Measurements from ENCODE around the gene OFD1. TPM values are rescaled to one million over a fixed set of nuclear protein-coding genes. Genes with fewer than 3 reads are reported as not detected.

Gene OFD1
- total RNA-seq, 2 donors from 2014 or later = 25.9 to 29.7 TPM

DNA sequence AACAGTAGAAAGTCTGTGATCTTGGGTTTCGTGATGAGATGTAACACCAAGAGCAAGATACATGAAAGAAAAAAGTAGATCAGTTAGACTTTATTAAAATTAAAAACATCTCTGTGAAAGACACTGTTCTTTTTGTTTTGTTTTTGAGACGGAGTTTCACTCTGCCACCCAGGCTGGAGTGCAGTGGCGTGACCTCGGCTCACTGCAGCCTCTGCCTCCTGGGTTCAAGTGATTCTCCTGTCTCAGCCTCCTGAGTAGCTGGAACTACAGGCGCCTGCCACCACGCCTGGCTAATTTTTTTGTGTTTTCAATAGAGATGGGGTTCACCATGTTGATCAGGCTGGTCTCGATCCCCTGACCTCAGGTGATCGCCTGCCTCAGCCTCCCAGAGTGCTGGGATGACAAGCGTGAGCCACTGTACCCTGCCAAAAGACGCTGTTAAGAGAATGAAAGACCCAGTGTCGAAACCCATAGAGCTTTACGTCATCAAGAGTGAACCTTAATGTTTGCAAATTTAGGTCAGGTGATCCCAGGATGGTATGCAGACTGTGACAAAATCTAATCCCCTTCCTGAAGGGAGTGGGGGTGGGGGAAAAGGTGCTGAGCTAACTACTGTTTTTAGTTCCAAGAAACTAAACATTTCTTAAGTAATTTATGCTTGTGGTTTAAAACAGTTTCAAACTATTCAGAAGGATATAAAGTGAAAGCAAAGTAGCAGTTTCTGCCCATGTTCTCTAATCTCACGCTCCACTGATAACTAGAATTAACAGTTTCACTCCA lies 8.0 kb downstream of the OFD1 start:
- Mint-ChIP-seq H3K4me3 (no peak overlapping the region), H3K27me3 (ENCODE audit: insufficient read depth) (no peaks in the 10 kb centered on the region), H3K9me3 (peaks cover 42% of the 10 kb centered on the region), H3K27ac (peak overlapping the region; percentile 66), H3K36me3 (ENCODE audit: low read depth) (peaks cover 34% of the 10 kb centered on the region), H3K4me1 (peaks cover 13% of the 10 kb centered on the region)
- Histone ChIP-seq H3K27ac (ENCODE audit: low read depth, low read length) (no peak overlapping the region), H3K36me3 (ENCODE audit: control insufficient read depth, insufficient read depth, low read length) (peaks cover 51% of the 10 kb centered on the region), H3K27me3 (ENCODE audit: control insufficient read depth, insufficient read depth, low read length, poor library complexity, severe bottlenecking) (no peaks in the 10 kb centered on the region), H3K9me3 (ENCODE audit: control insufficient read depth, low read length) (no peaks in the 10 kb centered on the region), H3K4me3 (ENCODE audit: low read length) (no peak overlapping the region), H3K9ac (ENCODE audit: extremely low read depth, low read length, poor library complexity, severe bottlenecking) (no peak overlapping the region), H3K4me1 (ENCODE audit: control insufficient read depth, insufficient read depth, low read length) (no peaks in the 10 kb centered on the region)
- WGBS, 2 experiments (ENCODE audit: insufficient coverage in 1 of 2, insufficient read length in 1 of 2) = 74 to 84% methylated on average over 6 to 11 of the region's 13 CpGs
- no peak for DNase-seq
- TF ChIP-seq, protein P1, sequence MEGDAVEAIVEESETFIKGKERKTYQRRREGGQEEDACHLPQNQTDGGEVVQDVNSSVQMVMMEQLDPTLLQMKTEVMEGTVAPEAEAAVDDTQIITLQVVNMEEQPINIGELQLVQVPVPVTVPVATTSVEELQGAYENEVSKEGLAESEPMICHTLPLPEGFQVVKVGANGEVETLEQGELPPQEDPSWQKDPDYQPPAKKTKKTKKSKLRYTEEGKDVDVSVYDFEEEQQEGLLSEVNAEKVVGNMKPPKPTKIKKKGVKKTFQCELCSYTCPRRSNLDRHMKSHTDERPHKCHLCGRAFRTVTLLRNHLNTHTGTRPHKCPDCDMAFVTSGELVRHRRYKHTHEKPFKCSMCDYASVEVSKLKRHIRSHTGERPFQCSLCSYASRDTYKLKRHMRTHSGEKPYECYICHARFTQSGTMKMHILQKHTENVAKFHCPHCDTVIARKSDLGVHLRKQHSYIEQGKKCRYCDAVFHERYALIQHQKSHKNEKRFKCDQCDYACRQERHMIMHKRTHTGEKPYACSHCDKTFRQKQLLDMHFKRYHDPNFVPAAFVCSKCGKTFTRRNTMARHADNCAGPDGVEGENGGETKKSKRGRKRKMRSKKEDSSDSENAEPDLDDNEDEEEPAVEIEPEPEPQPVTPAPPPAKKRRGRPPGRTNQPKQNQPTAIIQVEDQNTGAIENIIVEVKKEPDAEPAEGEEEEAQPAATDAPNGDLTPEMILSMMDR (conservative IDR thresholded peaks at IDR 0.05) = no peak

DNA sequence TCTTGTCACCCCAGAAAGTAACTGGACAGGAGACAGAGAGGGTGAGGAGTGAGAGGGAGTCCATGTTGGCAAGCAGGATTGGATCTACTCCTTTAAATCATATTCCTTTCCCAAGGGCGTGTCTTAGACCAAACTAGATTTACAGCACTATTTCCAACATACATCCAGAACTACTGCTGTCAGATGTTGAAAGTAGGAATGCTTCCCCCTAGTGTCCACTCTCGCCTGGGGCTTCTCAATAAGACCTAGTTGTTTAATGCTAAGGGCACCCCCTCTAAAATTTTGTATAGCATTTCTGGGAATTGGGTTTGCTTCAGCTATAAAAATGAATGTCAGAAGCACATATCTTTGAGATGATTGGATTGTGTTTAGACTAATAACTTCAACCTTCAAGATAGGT lies 13.3 kb downstream of the OFD1 start:
- 67 to 80% methylated on average over 1 of the region's 2 CpGs for WGBS, 2 experiments (ENCODE audit: insufficient coverage in 1 of 2, insufficient read length in 1 of 2)
- Histone ChIP-seq H3K9me3 (ENCODE audit: control insufficient read depth, low read length) (no peaks in the 10 kb centered on the region), H3K36me3 (ENCODE audit: control insufficient read depth, insufficient read depth, low read length) (peaks cover 69% of the 10 kb centered on the region), H3K4me3 (ENCODE audit: low read length) (no peak overlapping the region), H3K27ac (ENCODE audit: low read depth, low read length) (no peak overlapping the region), H3K27me3 (ENCODE audit: control insufficient read depth, insufficient read depth, low read length, poor library complexity, severe bottlenecking) (no peaks in the 10 kb centered on the region), H3K9ac (ENCODE audit: extremely low read depth, low read length, poor library complexity, severe bottlenecking) (no peak overlapping the region), H3K4me1 (ENCODE audit: control insufficient read depth, insufficient read depth, low read length) (peaks cover 3% of the 10 kb centered on the region)
- TF ChIP-seq, protein P1 (conservative IDR thresholded peaks at IDR 0.05) = peak; percentile 68
- Mint-ChIP-seq H3K36me3 (ENCODE audit: low read depth) (peaks cover 42% of the 10 kb centered on the region), H3K27me3 (ENCODE audit: insufficient read depth) (no peaks in the 10 kb centered on the region), H3K27ac (no peak overlapping the region), H3K4me3 (no peak overlapping the region), H3K4me1 (peaks cover under 1% of the 10 kb centered on the region), H3K9me3 (peaks cover 47% of the 10 kb centered on the region)
- DNase-seq = peak; percentile 59

DNA sequence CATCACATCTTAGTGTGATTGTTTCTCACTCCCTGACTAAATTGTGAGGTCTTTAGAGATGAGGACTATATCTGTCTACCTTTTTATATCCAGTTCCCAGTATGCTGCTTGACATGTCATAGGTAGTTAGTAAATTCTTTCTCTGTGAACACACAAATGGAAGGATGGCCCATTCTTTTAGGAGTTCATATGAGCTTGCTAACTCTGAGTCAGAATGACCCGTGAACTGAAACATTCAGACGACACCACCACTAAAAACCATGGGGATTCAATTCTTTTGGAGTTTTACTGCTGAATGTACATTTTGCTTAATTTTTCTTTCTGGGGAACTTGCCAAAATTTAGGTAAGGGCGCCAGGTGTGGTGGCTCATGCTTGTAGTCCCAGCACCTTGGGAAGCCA lies 13.9 kb downstream of the OFD1 start:
- Mint-ChIP-seq H3K4me3 (no peak overlapping the region), H3K27me3 (ENCODE audit: insufficient read depth) (no peaks in the 10 kb centered on the region), H3K36me3 (ENCODE audit: low read depth) (peaks cover 47% of the 10 kb centered on the region), H3K27ac (no peak overlapping the region), H3K9me3 (peaks cover 47% of the 10 kb centered on the region), H3K4me1 (no peaks in the 10 kb centered on the region)
- Histone ChIP-seq H3K9ac (ENCODE audit: extremely low read depth, low read length, poor library complexity, severe bottlenecking) (no peak overlapping the region), H3K4me3 (ENCODE audit: low read length) (no peak overlapping the region), H3K9me3 (ENCODE audit: control insufficient read depth, low read length) (no peaks in the 10 kb centered on the region), H3K36me3 (ENCODE audit: control insufficient read depth, insufficient read depth, low read length) (peaks cover 68% of the 10 kb centered on the region), H3K27me3 (ENCODE audit: control insufficient read depth, insufficient read depth, low read length, poor library complexity, severe bottlenecking) (no peaks in the 10 kb centered on the region), H3K27ac (ENCODE audit: low read depth, low read length) (no peak overlapping the region), H3K4me1 (ENCODE audit: control insufficient read depth, insufficient read depth, low read length) (peaks cover 3% of the 10 kb centered on the region)
- 83 to 93% methylated on average over 3 of the region's 3 CpGs for WGBS, 2 experiments (ENCODE audit: insufficient coverage in 1 of 2, insufficient read length in 1 of 2)
- no peak for DNase-seq
- TF ChIP-seq, protein P1 (conservative IDR thresholded peaks at IDR 0.05) = no peak

All from endodermal cell (in vitro differentiated cells).